ENCODE results near the gene CTPS2. TPM values are rescaled to one million over a fixed set of nuclear protein-coding genes. Genes with fewer than 3 reads are reported as not detected.

The CTPS2 gene
- polyA plus RNA-seq, 3 donors = 1.4 to 3.4 (median 2.8) TPM

DNA sequence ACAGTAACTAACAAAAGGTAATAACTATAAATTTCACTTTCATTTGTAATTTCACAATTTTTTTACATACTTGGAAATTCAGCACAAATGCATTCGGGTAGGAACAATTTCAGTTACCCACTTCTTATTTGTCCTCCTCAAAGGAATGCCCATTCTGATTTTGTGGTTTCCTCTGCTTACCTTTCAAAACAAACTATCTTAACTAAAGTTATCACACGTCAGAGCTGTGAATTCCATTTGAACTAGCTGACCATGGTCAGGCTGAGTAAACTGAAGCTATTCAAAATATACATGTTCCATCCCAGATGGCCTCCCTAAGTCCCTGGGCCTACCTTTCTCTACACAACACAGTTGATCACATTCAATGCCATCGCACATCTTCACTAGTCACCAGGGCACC, 4.5 kb downstream of the CTPS2 start:
- Histone ChIP-seq H3K4me2 (replicated peaks; ENCODE audit: extremely low read depth, low read length, poor library complexity, severe bottlenecking) (no peak overlapping the region), H3K79me2 (ENCODE audit: insufficient read depth, low read length) (no peaks in the 10 kb centered on the region), H3K27ac (ENCODE audit: low read depth in 1 of 2, low read length in 2 of 2) (no peak overlapping the region), H3K4me1 (ENCODE audit: control insufficient read depth in 1 of 2, insufficient read depth in 2 of 2, low read length in 2 of 2) (peaks cover 8 to 10% of the 10 kb centered on the region in 2 donors), H3K27me3 (ENCODE audit: control insufficient read depth in 2 of 2, insufficient read depth in 2 of 2, low read length in 2 of 2) (peaks cover 0 to 3% of the 10 kb centered on the region in 2 donors), H2AFZ (ENCODE audit: insufficient read depth, low read depth, low read length, poor library complexity, severe bottlenecking) (no peak overlapping the region), H3K4me3 (replicated peaks in 1 of 3; ENCODE audit: low read depth in 2 of 3, low read length in 3 of 3) (no peak overlapping the region), H3K36me3 (replicated peaks in 1 of 2; ENCODE audit: control insufficient read depth in 1 of 2, insufficient read depth in 2 of 2, low read length in 2 of 2) (no peaks in the 10 kb centered on the region), H3K9me3 (replicated peaks in 1 of 2; ENCODE audit: control insufficient read depth in 1 of 2, insufficient read depth in 1 of 2, low read length in 2 of 2) (no peaks in the 10 kb centered on the region), H3K9ac (ENCODE audit: insufficient read depth, low read length, poor library complexity, severe bottlenecking) (no peak overlapping the region), H4K20me1 (ENCODE audit: insufficient read depth, low read length) (no peaks in the 10 kb centered on the region)
- TF ChIP-seq, protein P1, sequence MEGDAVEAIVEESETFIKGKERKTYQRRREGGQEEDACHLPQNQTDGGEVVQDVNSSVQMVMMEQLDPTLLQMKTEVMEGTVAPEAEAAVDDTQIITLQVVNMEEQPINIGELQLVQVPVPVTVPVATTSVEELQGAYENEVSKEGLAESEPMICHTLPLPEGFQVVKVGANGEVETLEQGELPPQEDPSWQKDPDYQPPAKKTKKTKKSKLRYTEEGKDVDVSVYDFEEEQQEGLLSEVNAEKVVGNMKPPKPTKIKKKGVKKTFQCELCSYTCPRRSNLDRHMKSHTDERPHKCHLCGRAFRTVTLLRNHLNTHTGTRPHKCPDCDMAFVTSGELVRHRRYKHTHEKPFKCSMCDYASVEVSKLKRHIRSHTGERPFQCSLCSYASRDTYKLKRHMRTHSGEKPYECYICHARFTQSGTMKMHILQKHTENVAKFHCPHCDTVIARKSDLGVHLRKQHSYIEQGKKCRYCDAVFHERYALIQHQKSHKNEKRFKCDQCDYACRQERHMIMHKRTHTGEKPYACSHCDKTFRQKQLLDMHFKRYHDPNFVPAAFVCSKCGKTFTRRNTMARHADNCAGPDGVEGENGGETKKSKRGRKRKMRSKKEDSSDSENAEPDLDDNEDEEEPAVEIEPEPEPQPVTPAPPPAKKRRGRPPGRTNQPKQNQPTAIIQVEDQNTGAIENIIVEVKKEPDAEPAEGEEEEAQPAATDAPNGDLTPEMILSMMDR (IDR thresholded peaks at IDR 0.05) = no peak
- Mint-ChIP-seq H3K4me3 (no peak overlapping the region), H3K4me1 (peaks cover 13% of the 10 kb centered on the region), H3K27me3 (ENCODE audit: low read depth in 3 of 3) (peaks cover 0 to 36% (median 4%) of the 10 kb centered on the region in 3 donors), H3K27ac (no peak overlapping the region), H3K9me3 (peaks cover 0 to 7% (median 0%) of the 10 kb centered on the region in 7 donors), H3K36me3 (peaks cover 3 to 8% of the 10 kb centered on the region in 2 donors)
- intact Hi-C loops (cut with micrococcal nuclease) = no loop called here
- no peak for DNase-seq
- no CpG with 5 or more reads among the region's 3 CpGs for WGBS (ENCODE audit: insufficient coverage)

DNA sequence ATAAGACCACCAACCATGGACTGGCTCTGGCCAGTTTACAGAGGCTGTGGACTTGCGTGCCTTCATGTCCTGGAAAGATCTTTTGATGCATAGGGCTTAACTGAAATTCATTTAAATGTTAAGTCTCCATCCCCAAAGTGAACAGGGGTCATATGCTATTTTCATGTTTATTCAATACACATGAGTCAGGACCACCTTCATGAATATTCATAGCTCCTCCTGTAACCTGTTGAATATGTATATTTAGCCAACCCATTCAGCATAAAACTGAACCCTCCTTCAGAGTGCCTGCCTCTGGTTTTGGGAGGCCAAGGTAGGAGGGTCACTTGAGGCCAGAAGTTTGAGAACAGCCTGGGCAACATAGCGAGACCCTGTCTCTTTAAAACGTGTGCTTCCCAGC, 7.1 kb downstream of the CTPS2 start:
- no peak overlapping the region for H3K9ac ChIP-seq (ENCODE audit: insufficient read depth, low read length, poor library complexity, severe bottlenecking)
- Mint-ChIP-seq H3K4me1 (peaks cover 4% of the 10 kb centered on the region), H3K27me3 (ENCODE audit: low read depth in 3 of 3) (peaks cover 0 to 19% (median 4%) of the 10 kb centered on the region in 3 donors), H3K9me3 (peaks cover 0 to 3% (median 0%) of the 10 kb centered on the region in 7 donors), H3K4me3 (peak overlapping the region in 1 of 2 donors; percentile 6), H3K27ac (no peak overlapping the region), H3K36me3 (peaks cover 3 to 8% of the 10 kb centered on the region in 2 donors)
- H3K9me3 ChIP-seq (replicated peaks in 1 of 2; ENCODE audit: control insufficient read depth in 1 of 2, insufficient read depth in 1 of 2, low read length in 2 of 2) = no peaks in the 10 kb centered on the region
- H3K4me1 ChIP-seq (ENCODE audit: control insufficient read depth in 1 of 2, insufficient read depth in 2 of 2, low read length in 2 of 2) = no peaks in the 10 kb centered on the region
- DNase-seq = no peak
- TF ChIP-seq, protein P1 (IDR thresholded peaks at IDR 0.05) = no peak
- H3K27ac ChIP-seq (ENCODE audit: low read depth in 1 of 2, low read length in 2 of 2) = no peak overlapping the region
- no peaks in the 10 kb centered on the region for H3K79me2 ChIP-seq (ENCODE audit: insufficient read depth, low read length)
- intact Hi-C loops (cut with micrococcal nuclease) = no loop called here
- no peaks in the 10 kb centered on the region for H3K27me3 ChIP-seq (ENCODE audit: control insufficient read depth in 2 of 2, insufficient read depth in 2 of 2, low read length in 2 of 2)
- no peak overlapping the region for H3K4me3 ChIP-seq (replicated peaks in 1 of 3; ENCODE audit: low read depth in 2 of 3, low read length in 3 of 3)
- H3K36me3 ChIP-seq (replicated peaks in 1 of 2; ENCODE audit: control insufficient read depth in 1 of 2, insufficient read depth in 2 of 2, low read length in 2 of 2) = no peaks in the 10 kb centered on the region
- WGBS (ENCODE audit: insufficient coverage) = 90% methylated on average over 2 of the region's 3 CpGs
- H3K4me2 ChIP-seq (replicated peaks; ENCODE audit: extremely low read depth, low read length, poor library complexity, severe bottlenecking) = no peak overlapping the region
- no peak overlapping the region for H2AFZ ChIP-seq (ENCODE audit: insufficient read depth, low read depth, low read length, poor library complexity, severe bottlenecking)
- H4K20me1 ChIP-seq (ENCODE audit: insufficient read depth, low read length) = no peaks in the 10 kb centered on the region

All from CD14-positive monocyte (primary cell).